Measurements from ENCODE around the gene DPP3. TPM values are rescaled to one million over a fixed set of nuclear protein-coding genes. Genes with fewer than 3 reads are reported as not detected.

DPP3 gene
- total and polyA plus RNA-seq, 8 donors, result 14.0 to 320 (median 28.2) TPM

DNA sequence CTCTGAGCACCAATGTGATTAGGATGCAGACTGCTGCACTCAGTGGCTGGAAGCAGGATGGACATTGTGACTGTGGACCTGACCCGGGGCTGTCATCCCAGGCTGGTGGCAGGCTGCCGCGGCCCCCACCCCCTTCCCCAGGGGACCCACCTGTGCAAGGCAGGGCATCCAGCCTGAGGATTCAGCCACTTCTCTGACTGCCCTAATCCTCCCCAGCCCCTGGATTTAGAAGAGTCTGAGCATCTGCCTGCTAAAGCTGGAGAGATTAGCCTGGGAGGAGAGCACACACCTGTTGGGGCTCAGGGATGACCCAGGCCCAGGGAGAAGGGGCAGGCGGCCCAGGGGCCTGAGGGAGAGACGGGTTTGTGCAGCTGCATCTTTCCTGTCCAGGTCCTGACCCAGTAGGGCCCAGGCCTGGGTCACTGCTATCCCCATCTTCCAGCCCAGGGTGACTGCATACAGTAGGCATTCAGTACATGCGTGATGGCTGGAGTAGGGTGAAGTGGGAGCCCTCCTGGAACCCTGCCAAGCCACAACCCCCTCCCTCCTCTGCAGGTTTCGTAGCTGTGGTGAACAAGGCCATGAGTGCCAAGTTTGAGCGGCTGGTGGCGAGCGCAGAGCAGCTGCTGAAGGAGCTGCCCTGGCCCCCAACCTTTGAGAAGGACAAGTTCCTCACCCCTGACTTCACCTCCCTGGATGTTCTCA, 12.1 kb downstream of the DPP3 start:
- no peak for DNase-seq
- Histone ChIP-seq H3K4me3 (no peak overlapping the region), H3K27me3 (no peaks in the 10 kb centered on the region), H3K36me3 (peaks cover 33 to 98% (median 96%) of the 10 kb centered on the region in 4 donors), H3K27ac (no peak overlapping the region), H3K9me3 (no peaks in the 10 kb centered on the region), H3K4me1 (no peaks in the 10 kb centered on the region)
- TF ChIP-seq POLR2AphosphoS5 (IDR thresholded peaks at IDR 0.05) (no peak), CTCF (IDR thresholded peaks at IDR 0.05) (no peak), EP300 (IDR thresholded peaks at IDR 0.05) (no peak), POLR2A (IDR thresholded peaks at IDR 0.05) (no peak)
- intact Hi-C loops (cut with DNase I; ENCODE audit: low total_unique reads), result no loop called here
- WGBS, 5 donors, result 88 to 94% (median 89%) methylated on average over 7 to 10 of the region's 10 CpGs

- no peak for TF ChIP-seq EP300 (IDR thresholded peaks at IDR 0.05)
- no peak for TF ChIP-seq CTCF (IDR thresholded peaks at IDR 0.05)
- no peak for TF ChIP-seq POLR2A (IDR thresholded peaks at IDR 0.05)
- TF ChIP-seq POLR2AphosphoS5 (IDR thresholded peaks at IDR 0.05), result no peak
- H3K9me3 ChIP-seq, result no peaks in the 10 kb centered on the region
- peaks cover 32 to 98% (median 96%) of the 10 kb centered on the region in 4 donors for H3K36me3 ChIP-seq
- intact Hi-C loops (cut with DNase I; ENCODE audit: low total_unique reads), result no loop called here
- no peak overlapping the region for H3K4me3 ChIP-seq
- DNase-seq, result no peak
- no peaks in the 10 kb centered on the region for H3K4me1 ChIP-seq
- 94 to 99% (median 95%) methylated on average over 9 to 10 of the region's 10 CpGs for WGBS, 5 donors
- no peak overlapping the region for H3K27ac ChIP-seq
- H3K27me3 ChIP-seq, result no peaks in the 10 kb centered on the region
These were observed 12.9 kb downstream of the DPP3 start for GRCh38 chr11:66493130-66493529.

- Histone ChIP-seq H3K4me3 (no peak overlapping the region), H3K27ac (no peak overlapping the region), H3K4me1 (no peaks in the 10 kb centered on the region), H3K36me3 (peaks cover 30 to 98% (median 96%) of the 10 kb centered on the region in 4 donors), H3K9me3 (no peaks in the 10 kb centered on the region), H3K27me3 (no peaks in the 10 kb centered on the region)
- no peak for DNase-seq
- intact Hi-C loops (cut with DNase I; ENCODE audit: low total_unique reads), result no loop called here
- WGBS, 5 donors, result 85 to 95% (median 94%) methylated on average over 5 to 7 of the region's 7 CpGs
- no peak for TF ChIP-seq POLR2A (IDR thresholded peaks at IDR 0.05)
- no peak for TF ChIP-seq EP300 (IDR thresholded peaks at IDR 0.05)
- no peak for TF ChIP-seq POLR2AphosphoS5 (IDR thresholded peaks at IDR 0.05)
- no peak for TF ChIP-seq CTCF (IDR thresholded peaks at IDR 0.05)
These were observed 14.2 kb downstream of the DPP3 start for GRCh38 chr11:66494458-66494857.

GRCh38 chr11:66494935-66495334, 14.7 kb downstream of the DPP3 start:
- no peak for DNase-seq
- Histone ChIP-seq H3K27me3 (no peaks in the 10 kb centered on the region), H3K4me3 (no peak overlapping the region), H3K36me3 (peaks cover 26 to 98% (median 97%) of the 10 kb centered on the region in 4 donors), H3K27ac (no peak overlapping the region), H3K4me1 (no peaks in the 10 kb centered on the region), H3K9me3 (no peaks in the 10 kb centered on the region)
- WGBS, 5 donors, result 86 to 92% (median 88%) methylated on average over 13 to 14 of the region's 14 CpGs
- TF ChIP-seq POLR2A (IDR thresholded peaks at IDR 0.05) (no peak), CTCF (IDR thresholded peaks at IDR 0.05) (no peak), POLR2AphosphoS5 (IDR thresholded peaks at IDR 0.05) (no peak), EP300 (IDR thresholded peaks at IDR 0.05) (no peak)
- intact Hi-C loops (cut with DNase I; ENCODE audit: low total_unique reads), result no loop called here
